Stimulated activated CD8-positive, alpha-beta memory T cell treated with anti-CD3 and anti-CD28 coated beads, Interleukin-12 subunit alpha, Interleukin-12 subunit beta, amount 100 ng/mL, for 24 hours (primary cell): ENCODE results near the gene DAB1.

Source experiments
- DNase-seq: peaks from one replicate; pipeline ENCODE4 v3.0.0-alpha.2; 2020; ENCODE audit errors: extremely low read depth

DAB1 gene

DNA sequence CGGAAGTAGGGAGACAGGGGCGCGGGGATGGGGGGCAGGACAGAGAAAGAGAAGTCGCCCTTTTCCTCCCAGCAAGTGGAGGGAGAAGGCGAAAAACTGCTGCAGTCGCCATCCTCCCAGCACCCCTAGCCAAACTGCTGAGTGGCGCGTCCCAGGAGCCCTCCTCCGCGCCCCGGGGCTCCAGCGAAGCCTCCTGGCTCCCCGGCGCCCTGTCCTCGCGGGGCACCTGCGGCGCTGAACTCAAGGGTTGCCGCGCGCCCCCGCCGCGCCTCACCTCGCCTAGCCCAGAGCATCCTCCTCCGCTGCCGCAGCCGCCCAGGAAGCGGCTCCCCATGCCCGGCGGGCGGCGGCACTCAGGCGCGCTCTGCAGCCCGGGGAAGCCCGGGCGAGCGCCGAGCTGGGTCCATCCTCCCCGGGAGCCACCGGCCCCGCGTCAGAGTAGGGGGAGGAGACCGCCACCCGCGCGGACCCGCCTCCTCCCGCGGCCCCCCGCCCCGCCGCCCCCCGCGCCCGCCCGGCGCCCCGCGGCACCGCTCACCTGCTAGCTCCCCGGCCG is at the start of gene DAB1:
DAB1 (minus strand) TSS at position 405 of the 556 bp plus-strand sequence. CDS start 133,030 bp downstream, outside the sequence.
- no peak for DNase-seq

DNA sequence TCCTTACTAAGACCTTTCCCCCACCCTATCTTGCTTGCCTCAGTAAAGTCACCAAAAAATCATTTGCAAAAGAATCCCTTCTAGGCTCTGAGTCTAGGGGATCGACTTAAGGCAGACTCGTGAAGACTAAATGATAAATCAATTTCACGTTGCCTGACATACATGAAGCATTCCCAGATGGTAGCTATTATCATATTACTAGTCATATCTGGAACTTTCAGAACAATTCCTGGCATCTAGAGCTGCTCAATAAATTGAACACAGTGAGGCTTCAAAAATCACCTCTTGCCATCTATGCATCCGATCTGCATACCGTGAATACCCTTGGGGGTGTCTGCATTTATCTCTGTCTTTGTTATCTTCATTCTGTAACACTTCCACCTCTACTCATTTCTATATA is 49.6 kb upstream of the DAB1 start:
- no peak for DNase-seq

DNA sequence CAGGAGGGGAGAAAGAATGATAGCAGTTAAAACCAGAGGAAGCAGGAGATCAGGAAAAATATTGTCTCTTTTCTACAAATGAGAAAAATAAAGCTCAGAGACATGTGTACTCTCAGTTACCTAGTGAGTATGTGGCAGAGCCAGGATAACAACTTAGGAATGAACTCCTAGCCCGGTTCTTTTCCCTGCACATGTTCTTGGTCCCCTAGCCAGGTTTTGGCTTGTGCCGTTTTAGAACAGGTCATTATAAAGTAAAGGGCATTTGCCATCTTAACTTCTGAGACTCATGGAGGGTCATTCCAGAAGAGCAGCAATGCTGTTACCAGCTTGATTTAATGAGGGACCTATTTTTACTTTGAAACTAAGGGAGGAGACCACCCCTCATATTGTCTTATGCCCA is 48.1 kb upstream of the DAB1 start:
- no peak for DNase-seq

DNA sequence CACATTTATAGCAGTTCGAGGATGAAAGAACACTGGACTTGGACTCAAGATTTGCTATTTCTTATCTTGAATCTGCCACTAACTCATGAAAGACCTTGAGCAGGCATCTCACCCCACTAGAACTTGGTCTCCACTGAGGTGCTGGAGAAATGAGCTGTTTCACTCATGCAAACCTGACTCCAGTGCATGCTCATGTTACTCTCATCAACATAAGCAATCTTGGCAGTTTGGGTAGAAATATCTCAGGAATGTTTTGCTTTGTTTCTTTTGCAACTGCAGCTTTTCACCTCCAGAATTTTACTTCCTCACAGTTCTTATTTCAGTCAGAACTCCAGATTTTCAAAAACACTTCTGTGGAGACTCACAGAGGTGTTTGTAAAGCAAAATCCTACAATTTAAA is 46.2 kb upstream of the DAB1 start:
- no peak for DNase-seq

DNA sequence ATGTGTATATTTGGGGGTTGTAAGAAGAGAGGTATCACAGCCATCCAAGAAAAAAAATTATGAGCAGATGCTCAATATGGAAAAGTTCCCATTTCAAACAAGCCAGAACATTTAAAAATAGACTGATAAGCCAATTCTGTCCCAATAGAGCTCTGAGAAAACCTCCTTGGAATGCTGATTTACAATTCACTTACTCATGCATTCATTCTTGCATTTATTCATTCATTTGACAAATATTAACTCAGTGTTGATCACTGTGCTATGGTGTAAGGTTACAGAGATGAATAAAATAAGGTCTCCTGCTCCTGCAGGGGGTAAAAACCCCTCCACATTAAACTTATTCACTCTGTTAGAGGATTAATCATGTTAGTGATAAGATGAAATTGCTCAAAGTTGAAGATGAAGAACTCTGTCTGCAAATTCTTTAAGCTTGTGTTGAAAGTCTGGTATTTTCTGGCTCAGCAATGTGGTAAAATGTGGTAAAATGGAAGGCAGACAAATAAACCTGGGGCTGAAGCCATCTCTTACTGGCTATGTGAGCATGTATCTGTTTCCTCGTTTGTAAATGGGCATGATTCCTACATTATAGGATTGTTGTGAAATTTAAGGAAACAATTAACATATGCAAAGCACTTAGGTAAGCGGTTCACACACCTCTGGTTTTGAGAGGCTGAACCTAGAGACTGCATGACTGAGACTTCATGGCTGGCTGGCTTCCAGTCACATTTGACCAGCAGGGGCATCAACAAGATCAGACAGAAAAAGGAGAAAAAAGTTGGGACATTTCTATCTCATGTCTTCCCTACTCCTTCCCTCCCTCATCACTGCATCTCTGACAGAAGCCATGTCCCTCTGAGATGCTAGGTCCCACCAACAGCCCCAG is 45.0 kb upstream of the DAB1 start:
- no peak for DNase-seq

DNA sequence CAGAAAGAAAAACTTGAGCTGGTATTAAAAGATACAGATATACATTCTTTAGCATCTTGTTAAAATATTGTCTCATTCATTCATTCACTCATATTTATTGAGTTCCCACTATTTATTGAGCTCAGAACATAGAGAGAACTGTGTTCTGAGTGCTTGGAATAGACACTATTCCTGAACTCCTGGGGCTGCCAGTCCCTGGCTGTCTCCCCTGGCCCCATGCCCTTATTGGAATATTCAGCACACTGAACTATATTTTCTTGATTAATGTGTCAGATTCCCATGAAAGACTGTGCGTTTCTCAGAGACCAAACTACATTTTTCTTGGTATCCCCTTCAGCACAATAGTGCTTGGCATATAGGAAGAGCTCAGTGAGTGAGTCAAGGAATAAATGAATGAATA is 44.0 kb upstream of the DAB1 start:
- no peak for DNase-seq

DNA sequence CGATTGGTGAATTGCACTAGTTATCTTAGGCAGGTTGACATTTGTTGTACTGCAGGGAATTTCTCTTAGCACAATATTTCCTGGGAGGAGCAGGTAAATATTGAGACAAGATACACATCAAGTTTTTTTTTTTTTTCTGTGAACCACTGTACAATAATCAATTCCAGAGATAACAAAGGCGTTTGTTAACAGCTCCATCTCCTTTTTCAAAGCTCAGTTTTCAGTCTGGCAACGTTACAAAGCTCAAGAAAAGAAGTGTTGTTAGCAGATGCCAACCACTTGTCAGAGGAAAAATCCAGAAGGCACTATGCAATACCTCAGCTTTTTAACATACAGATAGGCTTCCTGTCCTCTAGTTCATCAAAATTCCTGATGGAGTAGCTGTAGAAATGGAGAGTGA is 40.9 kb upstream of the DAB1 start:
- no peak for DNase-seq

DNA sequence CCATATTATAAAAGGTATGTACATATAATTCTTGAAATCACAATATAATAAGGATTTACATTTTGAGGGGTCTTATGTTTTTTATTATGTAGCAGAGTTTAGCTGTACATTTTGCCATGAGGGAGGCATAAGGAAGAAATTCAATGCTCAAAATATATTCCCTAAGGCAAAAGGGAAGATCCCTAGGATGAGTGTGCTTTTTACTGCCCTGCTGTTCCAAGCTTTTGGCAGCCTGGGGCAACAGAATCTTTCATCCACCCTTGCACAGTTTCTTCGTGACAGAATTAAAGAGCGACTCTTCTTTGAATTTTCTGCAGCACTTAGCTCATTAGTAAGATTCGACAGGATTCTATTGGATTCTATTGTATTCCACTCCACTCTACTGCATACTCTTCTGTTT is 39.5 kb upstream of the DAB1 start:
- DNase-seq: no peak

DNA sequence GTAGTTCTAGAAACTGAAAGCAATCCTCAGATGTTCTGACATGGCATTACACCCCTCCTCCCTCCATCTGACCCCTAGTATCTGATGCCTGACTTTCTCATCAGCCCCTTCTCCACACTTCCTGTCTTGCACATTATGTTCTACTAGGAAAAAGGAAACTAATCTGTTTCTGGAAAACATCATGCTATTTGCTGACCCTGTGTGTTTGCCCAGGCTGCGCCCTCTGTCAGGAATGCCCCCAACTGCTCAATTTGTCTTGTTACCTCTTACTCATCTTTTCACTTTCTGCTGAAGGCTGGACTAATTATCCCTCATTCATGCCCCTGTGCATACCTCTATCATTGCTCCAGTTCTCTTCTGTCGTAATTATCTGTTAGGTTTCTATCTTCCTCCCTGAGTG is 37.5 kb upstream of the DAB1 start:
- no peak for DNase-seq

DNA sequence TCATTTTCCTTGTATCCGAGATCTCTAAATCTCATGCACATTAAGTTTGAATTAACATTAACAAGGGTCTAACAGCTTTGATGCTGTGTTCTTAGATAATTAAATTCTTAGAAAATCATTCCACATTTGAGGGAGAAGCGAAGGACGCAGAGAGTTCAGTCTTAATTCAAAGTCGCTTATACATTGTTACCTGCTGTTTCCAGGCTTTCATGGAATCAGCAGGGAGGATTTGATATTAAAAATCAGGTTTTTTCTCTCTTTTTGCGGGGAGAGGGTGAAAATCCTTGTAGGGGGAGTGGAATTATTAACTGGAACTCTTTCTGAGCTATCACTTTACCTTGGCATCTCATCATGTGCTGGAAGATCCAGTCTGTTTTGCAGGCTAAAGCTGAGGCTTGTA is 27.7 kb upstream of the DAB1 start:
- no peak for DNase-seq

DNA sequence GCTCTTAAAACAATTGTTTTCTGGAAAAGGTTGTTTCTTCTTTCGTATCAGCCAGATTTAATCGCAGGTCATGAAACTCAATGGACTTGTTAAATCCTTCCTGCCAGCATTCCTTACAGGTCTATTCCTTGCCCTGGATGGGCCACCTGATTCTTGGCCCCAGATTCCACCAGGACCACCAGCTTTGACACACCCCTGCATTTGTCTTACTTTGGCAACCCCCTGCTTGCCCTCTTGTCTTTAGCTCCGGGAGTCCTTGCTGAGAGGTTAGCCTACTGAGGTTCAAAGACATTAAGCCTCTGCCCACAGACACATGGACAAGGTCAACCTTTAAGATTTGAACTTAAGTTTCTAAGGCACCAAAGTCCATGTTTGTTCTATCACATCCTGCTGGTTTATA is 27.1 kb upstream of the DAB1 start:
- no peak for DNase-seq

DNA sequence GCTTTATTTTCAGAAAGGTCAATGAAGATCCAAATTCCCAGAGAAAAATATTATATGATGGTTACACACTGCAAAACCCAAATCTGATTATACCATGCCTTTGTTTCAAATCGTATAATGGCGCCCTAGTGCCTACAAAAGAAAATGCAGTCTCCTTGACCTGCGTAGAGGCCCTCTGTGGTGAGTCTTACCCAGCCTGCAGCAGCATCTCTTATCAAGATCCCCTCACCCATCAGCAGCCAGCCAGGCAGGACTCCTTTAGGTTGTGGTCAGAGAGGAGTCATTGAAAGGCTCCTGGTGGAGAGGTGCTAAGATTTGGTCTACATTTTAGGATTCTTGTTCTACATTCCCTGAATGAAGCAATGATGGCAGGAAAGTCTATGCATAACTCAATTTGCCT is 23.7 kb upstream of the DAB1 start:
- DNase-seq: no peak

DNA sequence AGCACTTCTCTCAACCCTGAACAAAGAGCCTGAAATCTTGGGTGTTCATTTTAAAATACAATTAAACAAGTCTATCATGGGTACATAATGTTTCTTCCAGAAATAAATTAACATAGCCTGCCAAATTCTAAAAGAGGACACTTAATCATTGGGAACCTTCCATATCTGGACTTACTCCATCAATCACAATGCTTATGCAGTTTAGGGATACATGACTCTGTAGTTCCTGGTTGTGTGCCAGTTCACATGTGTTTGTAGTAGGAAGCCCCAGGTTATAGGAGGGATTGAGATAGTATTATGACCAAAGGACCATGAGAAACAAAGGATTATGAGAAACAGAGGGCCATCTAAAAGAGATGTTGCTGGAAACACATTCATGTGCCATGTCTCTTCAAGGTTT is 19.1 kb upstream of the DAB1 start:
- DNase-seq: no peak

DNA sequence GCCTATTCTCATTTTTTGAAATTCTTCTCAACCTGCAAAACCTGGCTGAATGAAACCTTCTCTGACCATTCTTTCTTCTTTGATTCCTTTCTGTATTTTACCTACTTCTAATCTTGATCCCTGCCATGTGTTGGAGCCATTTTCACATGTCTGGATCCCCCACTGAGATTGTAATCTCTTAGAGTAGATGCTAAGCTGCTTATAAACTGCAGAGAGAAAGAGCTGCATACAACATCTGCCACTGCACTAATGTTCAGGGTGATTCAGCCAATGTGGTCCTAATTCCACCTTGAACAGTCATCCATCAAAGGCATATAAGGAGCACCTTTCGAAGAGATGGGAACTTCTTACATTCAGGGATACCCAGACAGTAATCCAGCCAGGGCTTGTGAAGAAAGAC is 16.2 kb upstream of the DAB1 start:
- no peak for DNase-seq

DNA sequence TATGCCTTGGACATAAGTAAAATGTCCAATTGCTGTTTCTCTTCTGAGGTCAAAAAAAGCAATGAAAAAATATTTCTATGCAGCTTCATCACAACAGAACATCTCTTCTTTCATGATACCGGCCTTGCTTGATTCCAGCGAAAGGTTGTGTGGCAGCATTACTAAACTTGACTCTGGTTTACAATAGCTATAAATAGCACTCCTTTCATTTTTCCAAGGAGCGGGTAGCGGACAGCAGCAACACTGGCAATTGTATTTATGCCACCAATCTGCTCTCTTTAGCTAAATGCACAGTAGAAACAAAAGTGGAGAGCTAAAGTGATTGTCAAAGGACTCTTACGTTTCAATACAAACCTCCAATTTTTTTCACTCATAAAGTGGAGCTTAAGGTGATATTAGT is 7.5 kb upstream of the DAB1 start:
- no peak for DNase-seq

DNA sequence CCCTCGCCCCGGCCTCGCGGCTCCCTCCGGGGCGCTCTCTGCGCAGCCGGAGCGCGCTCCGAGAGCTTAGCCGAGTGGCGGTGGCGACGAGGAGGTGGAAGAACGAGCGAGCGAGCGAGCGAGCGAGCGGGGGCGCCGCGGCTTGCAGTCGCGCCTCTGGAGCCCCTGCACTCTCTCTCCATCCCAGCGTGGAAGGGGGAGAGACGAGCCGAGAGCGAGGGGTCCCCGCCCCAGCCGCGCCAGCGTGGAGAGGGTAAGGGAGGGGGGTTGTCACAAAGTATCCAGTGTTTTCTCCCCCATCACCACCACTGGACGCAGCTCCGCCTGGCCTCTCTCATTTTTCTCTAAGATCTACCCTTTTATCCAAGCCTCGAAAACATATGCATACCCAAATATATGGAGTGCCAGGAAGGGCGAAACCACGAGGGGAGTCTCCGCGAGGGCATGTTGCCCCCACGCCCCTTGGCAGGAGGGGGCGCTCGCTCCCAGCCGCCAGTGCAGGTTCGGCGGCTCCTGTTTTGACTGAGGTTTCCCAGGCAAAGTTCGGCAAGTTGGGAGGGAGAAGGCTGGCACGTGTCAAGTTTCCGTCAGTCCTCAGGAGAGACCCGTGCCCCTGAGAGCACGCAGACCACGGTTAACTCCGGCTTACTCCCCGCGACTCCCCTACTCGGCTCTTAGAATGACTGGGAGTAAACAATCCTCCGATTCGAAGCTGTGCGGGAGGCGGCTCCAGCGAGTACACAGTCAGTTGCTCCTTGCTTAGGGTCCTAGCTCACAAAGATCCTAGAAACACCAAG is 569 bp upstream of the DAB1 start:
- DNase-seq: no peak

DNA sequence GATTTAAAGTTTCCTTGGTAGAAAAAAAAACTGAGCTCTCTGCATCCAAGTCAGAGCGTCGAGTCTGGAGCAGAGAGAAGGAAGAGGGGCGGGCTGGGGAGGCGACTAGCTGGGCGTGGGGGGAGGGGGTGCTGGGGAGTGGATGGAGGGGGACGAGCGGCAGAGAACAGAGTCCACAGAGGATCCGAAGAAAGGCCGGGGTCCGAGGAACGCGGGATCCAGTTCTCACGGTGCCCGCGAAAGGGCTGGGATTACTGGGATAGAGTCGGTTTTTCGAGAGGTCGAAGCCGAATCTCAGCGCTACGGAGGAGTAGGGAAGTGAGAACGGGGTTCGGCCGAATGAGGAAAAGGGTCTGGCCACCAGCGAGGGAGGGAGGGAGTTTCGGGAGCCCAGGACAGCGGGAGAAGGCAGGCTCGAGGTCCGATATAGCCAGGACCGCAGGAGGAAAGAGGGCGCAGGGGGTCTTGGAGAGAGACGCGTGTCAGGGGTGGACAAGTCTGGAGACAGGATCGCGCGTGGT is 665 bp downstream of the DAB1 start:
- DNase-seq: no peak

DNA sequence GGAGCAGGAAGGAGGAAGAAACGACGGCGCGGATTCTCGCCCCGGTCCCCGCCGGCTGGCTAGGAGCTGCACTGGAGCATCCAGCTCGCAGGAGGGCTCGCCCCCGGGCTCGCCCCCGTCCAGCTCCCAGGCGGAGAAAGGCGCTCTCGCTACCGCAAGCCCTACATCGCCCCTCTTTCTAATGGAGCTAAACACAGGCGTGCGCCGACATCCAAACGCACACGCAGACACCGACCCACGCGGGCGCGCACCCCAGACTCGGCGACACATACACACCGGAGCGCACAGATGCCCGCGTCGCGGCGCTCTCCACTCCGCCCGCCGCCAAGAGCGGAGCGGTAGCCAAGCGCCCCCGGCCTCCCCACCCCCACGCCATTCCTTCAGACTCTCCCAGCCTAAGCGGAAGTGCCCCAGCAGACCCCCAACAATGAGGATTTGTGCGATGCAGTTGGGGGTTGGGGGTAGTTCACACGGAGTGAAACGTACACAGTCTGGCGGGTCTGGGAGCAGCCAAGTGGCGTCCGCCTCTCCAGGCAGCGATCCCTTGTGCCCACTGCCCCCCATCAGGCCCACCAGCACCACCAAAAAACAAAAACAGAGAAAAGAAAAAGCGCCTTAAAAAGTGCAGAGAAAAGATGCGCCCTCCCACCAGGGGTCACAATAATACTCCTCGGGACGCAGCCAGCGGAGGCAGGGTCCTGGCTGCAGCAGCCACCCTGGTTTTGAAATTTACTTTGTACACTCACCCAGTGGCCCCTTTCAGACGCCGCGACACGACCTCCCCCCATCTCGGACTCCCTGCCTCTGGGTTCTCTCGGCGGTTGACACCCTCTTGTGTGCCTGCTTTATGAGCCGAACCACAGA is 1.4 kb downstream of the DAB1 start:
- DNase-seq: no peak

DNA sequence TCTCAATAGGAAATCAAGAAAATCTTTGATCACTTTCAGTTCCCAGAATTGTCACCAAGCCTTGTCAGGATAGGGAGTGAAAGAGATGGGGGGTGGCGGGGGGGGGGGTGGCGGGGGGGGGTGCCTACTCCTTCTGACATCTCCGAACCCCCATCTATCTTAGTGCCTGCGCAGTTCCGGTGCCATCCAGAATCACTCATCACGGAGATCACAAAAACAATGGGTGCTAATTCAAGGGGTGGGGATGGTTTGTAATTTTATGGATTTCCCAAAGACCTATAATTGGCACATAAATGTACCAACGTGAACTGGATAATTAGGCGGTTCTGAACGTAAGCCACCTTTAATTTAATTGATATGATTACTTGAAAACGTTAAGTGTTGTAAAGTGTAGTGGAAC is 2.1 kb downstream of the DAB1 start:
- no peak for DNase-seq

DNA sequence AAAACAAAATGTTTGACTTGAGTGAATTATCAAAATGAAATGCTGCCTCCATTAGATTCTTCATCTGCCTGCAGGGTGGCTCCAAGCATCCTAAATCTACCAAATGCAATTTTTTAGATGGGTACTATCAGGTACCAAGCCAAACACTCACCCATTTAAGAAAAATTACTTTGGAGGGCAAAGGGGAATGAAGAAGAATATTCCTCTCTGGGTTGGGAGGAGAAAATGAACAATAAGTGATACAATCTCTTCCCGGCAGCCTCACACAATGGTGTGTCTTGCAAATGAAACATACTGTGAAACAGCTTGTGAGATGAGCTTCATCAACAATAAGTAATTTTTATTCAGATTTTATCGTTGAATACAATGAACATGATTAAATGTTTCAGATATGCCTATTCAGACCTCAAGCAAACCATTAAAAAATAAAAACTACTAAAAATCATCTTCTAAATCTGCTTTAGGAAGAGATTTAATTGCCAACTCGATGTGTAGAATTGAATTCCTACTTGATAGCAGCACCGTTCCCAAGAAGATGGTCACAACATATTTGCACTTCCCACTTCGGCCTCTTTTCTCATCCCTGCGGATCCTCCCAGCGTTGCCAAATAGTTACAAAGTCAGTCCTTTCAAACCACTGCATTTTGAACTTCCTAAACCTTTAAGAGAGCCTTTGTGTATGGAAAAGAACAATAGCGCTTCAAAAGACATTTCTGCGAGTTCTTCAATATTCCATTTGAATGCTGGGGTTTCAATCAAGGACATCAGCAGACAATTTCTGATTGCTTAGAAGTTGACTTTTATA is 2.7 kb downstream of the DAB1 start:
- no peak for DNase-seq

DNA sequence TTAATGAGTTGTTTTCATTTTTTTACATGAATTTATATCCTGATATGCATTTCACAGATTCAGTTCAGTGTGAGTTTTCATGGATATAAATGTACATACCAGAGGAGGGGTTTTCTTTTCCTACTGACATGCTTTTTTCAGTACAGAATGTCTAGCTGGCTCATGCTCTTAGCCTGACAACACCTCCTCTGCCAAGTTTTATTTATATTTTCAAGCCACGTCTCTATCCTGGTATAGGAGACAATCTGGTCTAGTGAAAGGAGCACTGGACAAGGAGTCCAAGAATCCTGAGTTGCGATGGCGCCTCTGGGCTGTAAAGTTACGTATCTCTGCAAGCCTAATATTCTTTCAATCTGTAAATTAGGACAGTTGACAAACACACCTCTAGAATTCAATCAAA is 4.9 kb downstream of the DAB1 start:
- DNase-seq: no peak
